Esophagus squamous epithelium (tissue), 4 donors: Measurements from ENCODE around the gene PRR12.

Experiments
- POLR2A ChIP-seq, 4 donors: fragments of 450-650 bp; IDR thresholded peaks; one replicate each; pipeline ENCODE4 v1.6.1; 2017; ENCODE audit warnings: antibody characterized with exemption in 4 of 4, mild to moderate bottlenecking in 4 of 4, moderate library complexity in 3 of 4
- TF ChIP-seq, protein P1 (sequence below), 6 experiments: fragments of 450-650 bp in 4 of 6; fragments of 200-600 bp in 2 of 6; sonication (generic) in 2 of 6; IDR thresholded peaks; one replicate each; pipeline ENCODE4 v1.5.1; 2016 to 2019; ENCODE audit warnings: antibody characterized with exemption in 6 of 6, mild to moderate bottlenecking in 4 of 6, moderate library complexity in 4 of 6

DNA sequence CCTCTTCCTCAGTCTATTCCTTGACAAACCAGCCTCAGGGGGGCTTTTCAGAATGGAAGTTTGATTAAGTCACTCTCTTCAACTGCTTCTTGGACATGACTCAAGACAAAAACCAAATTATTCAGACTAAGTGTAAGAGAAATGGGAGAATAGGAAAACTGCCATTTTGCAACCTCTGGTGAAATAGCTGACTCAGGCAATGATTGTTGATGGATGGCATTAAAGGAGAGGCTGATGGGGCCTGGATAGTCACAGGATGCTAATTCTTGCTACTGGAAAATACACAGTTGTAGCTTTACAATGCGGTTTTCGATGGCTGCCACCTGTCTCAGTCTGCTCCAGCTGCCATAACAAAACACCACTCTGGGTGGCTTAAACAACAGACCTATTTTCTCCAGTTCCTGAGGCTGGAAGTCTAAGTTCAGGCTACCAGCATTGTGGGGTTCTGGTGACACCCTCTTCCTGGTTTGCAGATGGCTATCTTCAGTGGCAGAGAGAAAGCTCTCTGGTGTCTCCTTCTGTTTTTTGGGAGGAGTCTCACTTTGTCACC is 16.7 kb upstream of the PRR12 start:
- no peak for TF ChIP-seq POLR2A (IDR thresholded peaks at IDR 0.05)
- TF ChIP-seq, protein P1, sequence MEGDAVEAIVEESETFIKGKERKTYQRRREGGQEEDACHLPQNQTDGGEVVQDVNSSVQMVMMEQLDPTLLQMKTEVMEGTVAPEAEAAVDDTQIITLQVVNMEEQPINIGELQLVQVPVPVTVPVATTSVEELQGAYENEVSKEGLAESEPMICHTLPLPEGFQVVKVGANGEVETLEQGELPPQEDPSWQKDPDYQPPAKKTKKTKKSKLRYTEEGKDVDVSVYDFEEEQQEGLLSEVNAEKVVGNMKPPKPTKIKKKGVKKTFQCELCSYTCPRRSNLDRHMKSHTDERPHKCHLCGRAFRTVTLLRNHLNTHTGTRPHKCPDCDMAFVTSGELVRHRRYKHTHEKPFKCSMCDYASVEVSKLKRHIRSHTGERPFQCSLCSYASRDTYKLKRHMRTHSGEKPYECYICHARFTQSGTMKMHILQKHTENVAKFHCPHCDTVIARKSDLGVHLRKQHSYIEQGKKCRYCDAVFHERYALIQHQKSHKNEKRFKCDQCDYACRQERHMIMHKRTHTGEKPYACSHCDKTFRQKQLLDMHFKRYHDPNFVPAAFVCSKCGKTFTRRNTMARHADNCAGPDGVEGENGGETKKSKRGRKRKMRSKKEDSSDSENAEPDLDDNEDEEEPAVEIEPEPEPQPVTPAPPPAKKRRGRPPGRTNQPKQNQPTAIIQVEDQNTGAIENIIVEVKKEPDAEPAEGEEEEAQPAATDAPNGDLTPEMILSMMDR (IDR thresholded peaks at IDR 0.05) = no peak
